Stimulated activated CD8-positive, alpha-beta memory T cell treated with anti-CD3 and anti-CD28 coated beads, Interleukin-4, amount 100 ng/mL, for 48 hours (primary cell): ENCODE results near the gene DHRS12.
A peak's percentile ranks its signal among the peaks of the same experiment; 100 is the strongest.

ENCODE experiments used
- DNase-seq: peaks from one replicate; pipeline ENCODE4 v3.0.0-alpha.2; 2020

The DHRS12 gene

GRCh38 chr13:51747438-51748434, 56.2 kb downstream of the DHRS12 start:
- DNase-seq, result no peak

GRCh38 chr13:51746802-51747201, 57.2 kb downstream of the DHRS12 start:
- DNase-seq, result no peak

- no peak for DNase-seq
Measured at GRCh38 chr13:51745243-51745642, 58.7 kb downstream of the DHRS12 start.

- DNase-seq, result no peak
Measured at GRCh38 chr13:51742611-51743010, 61.4 kb downstream of the DHRS12 start.

- DNase-seq, result no peak
Measured at GRCh38 chr13:51742031-51742430, 61.9 kb downstream of the DHRS12 start.

GRCh38 chr13:51740698-51741097, 63.3 kb downstream of the DHRS12 start:
- DNase-seq, result no peak

GRCh38 chr13:51739027-51739764, 64.8 kb downstream of the DHRS12 start:
- no peak for DNase-seq

- no peak for DNase-seq
Measured at GRCh38 chr13:51738226-51738905, 65.6 kb downstream of the DHRS12 start.

GRCh38 chr13:51737609-51738008, 66.4 kb downstream of the DHRS12 start:
- no peak for DNase-seq

GRCh38 chr13:51734786-51735185, 69.2 kb downstream of the DHRS12 start:
- no peak for DNase-seq

GRCh38 chr13:51733374-51734298, 70.3 kb downstream of the DHRS12 start:
- DNase-seq, result no peak

GRCh38 chr13:51731759-51732158, 72.2 kb downstream of the DHRS12 start:
- no peak for DNase-seq

GRCh38 chr13:51730927-51731326, 73.0 kb downstream of the DHRS12 start:
- DNase-seq, result no peak

- DNase-seq, result peak; percentile 55
Measured at GRCh38 chr13:51729866-51730553, 74.0 kb downstream of the DHRS12 start.

GRCh38 chr13:51728972-51729371, 75.0 kb downstream of the DHRS12 start:
- no peak for DNase-seq

- DNase-seq, result no peak
Measured at GRCh38 chr13:51728275-51728673, 75.7 kb downstream of the DHRS12 start.

GRCh38 chr13:51727634-51728274, 76.2 kb downstream of the DHRS12 start:
- no peak for DNase-seq

- DNase-seq, result no peak
Measured at GRCh38 chr13:51726446-51727193, 77.3 kb downstream of the DHRS12 start.

GRCh38 chr13:51724721-51725120, 79.2 kb downstream of the DHRS12 start:
- no peak for DNase-seq

GRCh38 chr13:51723529-51723928, 80.4 kb downstream of the DHRS12 start:
- DNase-seq, result no peak
